GM04504 (cell line): ENCODE measurements around the gene COMP.
"Not testable (repeated sequence)": the region's sequence is repeated elsewhere in the genome, so short reads cannot be mapped to it uniquely, and the experiment has no call there.

Experiments used
- DNase-seq: peaks from one replicate; pipeline ENCODE4 v3.0.0-alpha.2; 2012; ENCODE audit warnings: low read depth

COMP gene

GRCh38 chr19:18745931-18746330 is 45.2 kb downstream of the COMP start:
- no peak for DNase-seq

GRCh38 chr19:18745012-18745735 is 45.9 kb downstream of the COMP start:
- no peak for DNase-seq

GRCh38 chr19:18743784-18744418 is 47.2 kb downstream of the COMP start:
- DNase-seq, result no peak

GRCh38 chr19:18742838-18743783 is 48.0 kb downstream of the COMP start:
- DNase-seq, result no peak

- DNase-seq, result no peak
Observed at GRCh38 chr19:18742324-18742723, 48.8 kb downstream of the COMP start.

GRCh38 chr19:18741124-18742121 is 49.7 kb downstream of the COMP start:
- no peak for DNase-seq

GRCh38 chr19:18738961-18739690 is 52.0 kb downstream of the COMP start:
- DNase-seq, result no peak

- DNase-seq, result no peak
Observed at GRCh38 chr19:18737954-18738351, 53.2 kb downstream of the COMP start.

- DNase-seq, result no peak
Observed at GRCh38 chr19:18737337-18737953, 53.7 kb downstream of the COMP start.

GRCh38 chr19:18736415-18737336 is 54.4 kb downstream of the COMP start:
- no peak for DNase-seq

GRCh38 chr19:18735752-18736151 is 55.4 kb downstream of the COMP start:
- DNase-seq, result no peak

GRCh38 chr19:18735324-18735723 is 55.8 kb downstream of the COMP start:
- no peak for DNase-seq

- DNase-seq, result not testable (repeated sequence)
Observed at GRCh38 chr19:18733762-18734332, 57.3 kb downstream of the COMP start.

GRCh38 chr19:18733196-18733647 is 57.9 kb downstream of the COMP start:
- no peak for DNase-seq
